DMS79 treated with DMSO at 0.1 percent for 48 hours (cell line): ENCODE data around the gene ZG16.
"Not testable (repeated sequence)": the region's sequence is repeated elsewhere in the genome, so short reads cannot be mapped to it uniquely, and the experiment has no call there.

Experiments
- DNase-seq: peaks from one replicate; lab custom pipeline; 2025; lab: John Stamatoyannopoulos, UW

ZG16 gene

GRCh38 chr16:29777576-29778350 lies at the start of gene ZG16:
Gene ZG16 (plus strand): TSS chr16:29778256. CDS start chr16:29779267, 1,011 bp downstream.
- no peak for DNase-seq

DNA sequence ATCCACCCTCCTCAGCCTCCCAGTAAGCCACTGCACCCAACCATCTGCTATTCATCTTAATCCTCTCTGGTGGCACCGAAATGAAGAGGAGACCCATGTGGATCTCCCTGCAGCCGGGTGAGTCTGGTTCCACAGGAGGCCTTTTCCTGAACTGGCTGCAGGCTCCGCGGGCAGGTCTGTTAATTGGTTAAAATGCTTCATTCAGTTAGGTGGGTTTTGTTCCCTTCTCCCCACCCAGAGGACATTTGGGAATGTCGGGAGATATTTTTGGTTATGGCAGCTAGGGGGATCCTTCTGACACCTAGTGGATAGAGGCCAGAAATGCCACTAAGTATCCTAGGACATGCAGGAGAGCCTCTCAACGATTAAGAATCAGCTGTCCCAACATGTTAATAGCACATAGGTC lies 48.9 kb upstream of the ZG16 start:
- DNase-seq = no peak

GRCh38 chr16:29730649-29731048 lies 47.4 kb upstream of the ZG16 start:
- DNase-seq = no peak

- not testable (repeated sequence) for DNase-seq
Measured at GRCh38 chr16:29731768-29732601, 46.1 kb upstream of the ZG16 start.

GRCh38 chr16:29734786-29735185 lies 43.3 kb upstream of the ZG16 start:
- no peak for DNase-seq

- DNase-seq = no peak
Measured at GRCh38 chr16:29736112-29736511, 41.9 kb upstream of the ZG16 start.

DNA sequence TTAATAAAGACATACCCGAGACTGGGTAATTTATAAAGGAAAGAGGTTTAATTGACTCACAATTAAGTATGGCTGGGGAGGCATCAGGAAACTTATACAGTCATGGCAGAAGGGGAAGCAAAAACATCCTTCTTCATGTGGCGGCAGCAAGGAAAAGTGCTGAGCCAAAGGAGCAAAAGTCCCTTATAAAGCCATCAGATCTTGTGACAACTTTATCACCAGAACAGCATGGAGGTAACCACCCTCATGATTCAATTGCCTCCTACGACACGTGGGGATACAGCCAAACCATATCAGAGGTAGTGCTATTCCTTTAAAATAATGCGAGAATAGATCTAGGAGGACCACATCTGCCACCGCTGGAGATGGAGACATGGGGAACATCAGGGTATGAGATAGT lies 41.3 kb upstream of the ZG16 start:
- DNase-seq = no peak

- DNase-seq = no peak
Measured at GRCh38 chr16:29737713-29738112, 40.3 kb upstream of the ZG16 start.

DNA sequence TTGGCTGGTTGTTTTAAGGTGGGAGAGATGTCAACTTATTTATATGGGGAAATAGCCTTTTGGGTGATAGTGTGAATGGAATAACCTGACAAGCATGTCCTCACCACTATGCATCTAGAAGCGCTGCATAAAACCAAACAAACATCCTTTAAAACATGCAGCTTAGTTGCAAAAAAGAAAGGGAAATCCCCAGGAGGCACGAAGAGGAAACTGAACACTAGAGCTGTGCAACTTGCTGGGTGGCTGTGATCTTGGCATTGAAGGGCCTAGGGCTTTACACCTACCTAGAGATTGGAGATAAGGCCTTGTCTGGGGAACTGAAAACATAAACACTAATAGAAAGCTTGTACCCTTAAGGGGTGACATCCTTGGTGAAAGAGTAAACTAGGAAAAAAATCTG lies 39.5 kb upstream of the ZG16 start:
- no peak for DNase-seq

DNA sequence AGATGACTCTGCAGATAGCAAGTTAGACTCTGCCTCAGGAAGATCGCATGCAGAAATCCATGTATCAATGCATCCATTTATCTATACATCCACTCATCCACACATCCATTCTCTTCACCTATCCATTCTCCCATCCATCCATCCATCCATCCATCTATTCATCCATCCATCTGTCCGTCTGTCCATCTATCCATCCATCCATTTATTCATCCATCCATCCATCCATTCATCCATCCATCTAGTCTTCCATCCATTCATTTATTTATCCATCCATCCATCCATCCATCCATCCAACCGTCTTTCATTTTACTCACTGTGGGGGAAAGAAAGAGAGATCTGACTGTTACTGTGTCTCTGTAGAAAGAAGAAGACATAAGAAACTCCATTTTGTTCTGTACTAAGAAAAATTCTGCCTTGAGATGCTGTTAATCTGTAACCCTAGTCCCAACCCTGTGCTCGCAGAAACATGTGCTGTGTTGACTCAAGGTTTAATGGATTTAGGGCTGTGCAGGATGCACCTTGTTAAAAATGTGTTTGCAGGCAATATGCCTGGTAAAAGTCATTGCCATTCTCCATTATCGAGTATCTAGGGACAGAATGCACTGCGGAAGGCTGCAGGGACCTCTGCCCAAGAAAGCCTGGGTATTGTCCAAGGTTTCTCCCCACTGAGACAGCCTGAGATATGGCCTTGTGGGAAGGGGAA lies 38.0 kb upstream of the ZG16 start:
- DNase-seq = not testable (repeated sequence)

DNA sequence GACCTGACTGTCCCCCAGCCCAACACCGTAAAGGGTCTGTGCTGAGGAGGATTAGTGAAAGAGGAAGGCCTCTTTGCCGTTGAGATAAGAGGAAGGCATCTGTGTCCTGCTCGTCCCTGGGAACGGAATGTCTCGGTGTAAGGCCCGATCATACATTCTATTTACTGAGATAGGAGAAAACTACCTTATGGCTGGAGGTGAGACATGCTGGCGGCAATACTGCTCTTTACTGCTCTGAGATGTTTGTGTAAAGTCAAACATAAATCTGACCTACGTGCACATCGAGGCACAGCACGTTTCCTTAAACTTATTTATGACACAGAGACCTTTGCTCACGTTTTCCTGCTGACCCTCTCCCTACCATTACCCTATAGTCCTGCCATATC lies 37.4 kb upstream of the ZG16 start:
- not testable (repeated sequence) for DNase-seq

DNA sequence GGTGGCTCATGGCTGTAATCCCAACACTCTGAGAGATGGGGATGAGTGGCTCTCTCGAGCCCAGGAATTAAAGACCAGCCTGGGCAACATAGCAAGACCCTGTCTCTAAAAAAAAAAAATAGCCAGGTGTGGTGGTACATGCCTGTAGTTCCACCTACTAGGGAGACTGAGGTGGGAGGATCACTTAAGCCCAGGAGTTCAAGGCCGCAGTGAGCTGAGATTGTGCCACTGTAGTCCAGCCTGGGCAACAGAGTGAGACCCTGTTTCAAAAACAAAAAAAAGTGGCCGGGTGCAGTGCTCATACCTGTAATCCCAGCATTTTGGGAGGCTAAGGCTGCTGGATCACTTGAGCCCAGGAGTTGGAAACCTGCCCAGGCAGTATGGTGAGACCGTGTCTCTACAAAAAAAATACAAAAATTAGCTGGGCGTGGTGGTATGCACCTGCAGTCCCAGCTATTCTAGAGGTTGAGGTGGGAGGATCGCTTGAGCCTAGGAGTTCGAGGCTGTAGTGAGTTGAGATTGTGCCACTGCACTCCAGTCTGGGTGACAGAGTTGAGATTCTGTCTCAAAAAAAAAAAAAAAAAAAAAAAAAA lies 35.3 kb upstream of the ZG16 start:
- DNase-seq = peak; percentile 21

- no peak for DNase-seq
Measured at GRCh38 chr16:29743475-29743826, 34.6 kb upstream of the ZG16 start.

GRCh38 chr16:29743827-29744531 lies 34.1 kb upstream of the ZG16 start:
- no peak for DNase-seq

DNA sequence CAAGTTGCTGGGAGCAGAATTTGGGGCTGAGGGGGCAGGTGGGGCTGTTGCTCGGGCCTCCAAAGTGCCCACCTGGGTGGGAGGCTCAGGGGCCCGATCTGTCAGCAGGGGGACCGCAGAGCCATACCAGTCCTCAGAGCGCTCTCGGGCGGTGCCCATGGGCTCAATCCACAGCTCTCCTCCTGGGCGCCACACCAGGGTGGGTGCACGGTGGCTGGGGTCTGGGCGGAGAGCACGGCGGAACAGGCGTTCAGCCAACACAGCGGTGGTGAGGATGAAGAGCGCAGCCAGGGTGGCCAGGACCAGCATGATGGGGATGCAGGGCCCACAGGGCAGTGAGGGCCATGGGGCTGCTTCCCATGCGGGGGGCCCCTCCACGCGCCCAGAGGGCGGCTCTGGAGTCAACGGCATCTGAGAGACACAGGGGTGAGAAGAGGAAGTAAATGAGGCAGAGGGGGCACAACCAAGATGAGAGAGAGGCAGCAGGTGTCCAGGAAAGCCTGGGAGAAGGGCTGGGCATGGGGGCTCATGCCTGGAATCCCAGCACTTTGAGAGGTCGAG lies 33.4 kb upstream of the ZG16 start:
- no peak for DNase-seq

- DNase-seq = no peak
Measured at GRCh38 chr16:29745121-29745852, 32.8 kb upstream of the ZG16 start.

GRCh38 chr16:29745853-29746345 lies 32.2 kb upstream of the ZG16 start, which contains the start of gene C16orf54:
Gene C16orf54 (minus strand): TSS chr16:29745990. CDS start chr16:29744951, 1,039 bp downstream.
- DNase-seq = no peak

GRCh38 chr16:29746518-29746917 lies 31.5 kb upstream of the ZG16 start:
- not testable (repeated sequence) for DNase-seq

DNA sequence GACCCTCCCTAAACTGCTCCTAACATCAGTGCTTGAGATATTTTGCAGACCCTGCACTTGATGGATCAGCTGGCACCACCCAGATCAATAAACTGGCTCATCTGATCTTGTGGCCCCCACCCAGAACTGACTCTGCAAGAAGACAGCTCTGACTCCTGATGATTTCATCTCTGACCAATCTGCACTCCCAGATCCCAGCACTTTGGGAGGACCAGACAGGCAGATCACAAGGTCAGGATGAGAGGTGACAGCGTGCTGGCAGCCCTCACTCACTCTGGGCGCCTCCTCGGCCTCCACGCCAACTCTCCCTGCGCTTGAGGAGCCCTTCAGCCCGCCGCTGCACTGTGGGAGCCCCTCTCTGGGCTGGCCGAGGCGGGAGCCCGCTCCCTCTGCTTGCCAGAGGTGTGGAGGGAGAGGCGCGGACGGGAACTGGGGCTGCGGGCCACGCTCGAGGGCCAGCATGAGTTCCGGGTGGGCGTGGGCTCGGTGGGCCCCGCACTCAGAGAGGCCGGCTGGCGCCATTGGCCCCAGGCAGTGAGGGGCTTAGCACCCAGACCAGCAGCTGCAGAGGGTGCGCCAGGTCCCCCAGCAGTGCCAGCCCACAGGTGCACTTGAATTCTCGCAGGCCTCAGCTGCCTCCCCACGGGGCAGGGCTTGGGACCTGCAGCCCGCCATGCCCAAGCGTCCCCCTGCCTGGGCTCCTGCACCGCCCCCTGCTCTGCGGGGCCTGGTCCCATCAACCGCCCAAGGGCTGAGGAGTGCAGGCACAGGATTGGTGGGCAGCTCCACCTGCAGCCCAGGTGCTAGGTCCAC lies 29.9 kb upstream of the ZG16 start:
- no peak for DNase-seq
